Cardiac septum (tissue), 1 donor: Measurements from ENCODE around the gene ARL5A. TPM values are rescaled to one million over a fixed set of nuclear protein-coding genes. Genes with fewer than 3 reads are reported as not detected.

Experiments
- total RNA-seq: library from RNA; stranded (reverse); fragmentation: NEBNext Ultra II Directional; extraction: Animal tissue kit (Norgen Biotek cat#: 25700); gene quantifications from one replicate; pipeline ENCODE4 v1.2.1, GENCODE V29; 2021
- donor health status: DM: no; HTN: no; CAD: no.

The ARL5A gene
- total RNA-seq, 1 donor from 2014 or later = 60.9 TPM

Other genes with a start within 250 kb of the ARL5A start
- 10.9 TPM for gene NEB, start 93.9 kb downstream of the ARL5A start, total RNA-seq